Immature natural killer cell (primary cell): ENCODE results near the gene TNFAIP3. TPM values are rescaled to one million over a fixed set of nuclear protein-coding genes. Genes with fewer than 3 reads are reported as not detected.

Experiments used
- DNase-seq, 3 donors: peaks; one replicate each; pipeline ENCODE4 v3.0.0; 2022; ENCODE audit warnings: mixed read lengths in 1 of 3
- H3K27ac Mint-ChIP-seq, 6 donors: one replicate each; pipeline ENCODE4 v1.8.0; 2020; ENCODE audit warnings: mixed read lengths in 6 of 6, mild to moderate bottlenecking in 5 of 6, inconsistent platforms in 4 of 6, moderate library complexity in 3 of 6
- H3K27me3 Mint-ChIP-seq, 3 donors: one replicate each; pipeline ENCODE4 v1.8.0; 2020 to 2021; ENCODE audit warnings: low read depth in 3 of 3, mild to moderate bottlenecking in 3 of 3, mixed read lengths in 3 of 3, moderate library complexity in 3 of 3, inconsistent platforms in 1 of 3
- H3K36me3 Mint-ChIP-seq, 3 donors: one replicate each; pipeline ENCODE4 v1.8.0; 2020; ENCODE audit warnings: mixed read lengths in 3 of 3, inconsistent platforms in 2 of 3, mild to moderate bottlenecking in 2 of 3
- H3K4me1 Mint-ChIP-seq, 2 donors: one replicate each; pipeline ENCODE4 v1.8.0; 2020; ENCODE audit warnings: inconsistent platforms in 2 of 2, mild to moderate bottlenecking in 2 of 2, mixed read lengths in 2 of 2, moderate library complexity in 1 of 2
- H3K4me3 Mint-ChIP-seq, 5 donors: one replicate each; pipeline ENCODE4 v1.8.0; 2020; ENCODE audit warnings: mild to moderate bottlenecking in 5 of 5, mixed read lengths in 5 of 5, inconsistent platforms in 3 of 5, moderate library complexity in 3 of 5
- H3K9me3 Mint-ChIP-seq, 6 donors: one replicate each; pipeline ENCODE4 v1.8.0; 2020; ENCODE audit warnings: mild to moderate bottlenecking in 6 of 6, mixed read lengths in 6 of 6, inconsistent platforms in 4 of 6, moderate library complexity in 3 of 6
- polyA plus RNA-seq, 3 donors: library from polyadenylated mRNA; unstranded; fragments of 300-500 nt; fragmentation: Illumina TruSeq; gene quantifications; one replicate each; pipeline ENCODE4 v1.2.3, GENCODE V29; 2021

Gene TNFAIP3
- 100 to 1,000 TPM in 2 of 3 donors, 10 to 100 TPM in 1; 55.8 to 118 (median 117) TPM for polyA plus RNA-seq

DNA sequence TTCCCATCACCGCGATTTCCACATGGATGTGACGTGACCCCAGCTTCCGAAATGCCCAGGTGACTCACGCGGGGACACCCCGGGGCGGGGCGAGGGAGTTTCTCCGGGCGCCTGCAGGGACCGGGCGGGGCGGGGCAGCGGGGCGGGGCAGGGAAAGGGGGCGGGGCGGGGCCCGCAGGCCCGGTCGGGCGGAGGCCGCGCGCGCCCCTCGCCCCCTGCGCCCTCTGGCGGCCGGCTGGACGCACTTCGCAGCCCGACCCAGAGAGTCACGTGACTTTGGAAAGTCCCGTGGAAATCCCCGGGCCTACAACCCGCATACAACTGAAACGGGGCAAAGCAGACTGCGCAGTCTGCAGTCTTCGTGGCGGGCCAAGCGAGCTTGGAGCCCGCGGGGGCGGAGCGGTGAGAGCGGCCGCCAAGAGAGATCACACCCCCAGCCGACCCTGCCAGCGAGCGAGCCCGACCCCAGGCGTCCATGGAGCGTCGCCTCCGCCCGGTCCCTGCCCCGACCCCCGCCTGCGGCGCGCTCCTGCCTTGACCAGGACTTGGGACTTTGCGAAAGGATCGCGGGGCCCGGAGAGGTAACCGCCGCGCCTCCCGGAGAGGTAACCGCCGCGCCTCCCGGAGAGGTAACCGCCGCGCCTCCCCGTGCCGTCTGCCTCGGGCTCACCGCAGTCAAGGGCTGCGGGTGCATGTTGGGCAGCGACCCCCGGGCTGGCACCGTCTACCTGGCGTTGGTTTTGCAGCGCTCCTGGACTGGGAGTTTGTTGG, at the start of gene TNFAIP3:
TNFAIP3 (plus strand) TSS at position 346 of the 771 bp plus-strand sequence. CDS start 3,969 bp downstream, outside the sequence.
- Mint-ChIP-seq H3K27me3 (peaks cover 14 to 48% (median 45%) of the 10 kb centered on the region in 3 donors), H3K4me3 (peak within 1 kb of the TSS; percentile 88 to 97 (median 94)), H3K27ac (peak within 1 kb of the TSS; percentile 91 to 98 (median 93)), H3K4me1 (peaks cover 49 to 50% of the 10 kb centered on the region in 2 donors), H3K36me3 (peaks cover 8 to 16% (median 14%) of the 10 kb centered on the region in 3 donors), H3K9me3 (peaks cover 0 to 2% (median 0%) of the 10 kb centered on the region in 6 donors)
- DNase-seq: peak; percentile 95 to 97 (median 96)

DNA sequence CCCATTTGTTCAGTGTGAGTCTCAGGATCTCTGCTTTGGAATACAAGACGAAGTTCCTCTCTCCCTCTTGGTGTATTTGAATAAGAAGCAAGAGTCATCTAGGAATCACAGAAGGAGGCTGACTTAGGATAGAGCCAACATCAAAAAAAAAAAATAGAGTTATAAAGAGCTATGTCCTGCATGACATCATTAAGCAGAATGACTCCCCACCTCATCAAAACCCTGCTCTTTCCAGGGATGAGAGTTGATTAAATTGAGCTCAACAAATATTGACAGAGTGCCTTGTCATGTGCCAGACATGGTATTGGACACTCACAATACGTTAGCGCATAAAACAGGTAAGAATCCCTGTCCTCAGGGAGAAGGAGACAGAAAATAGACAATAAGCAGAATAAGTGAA, 48.6 kb upstream of the TNFAIP3 start:
- peak overlapping the region in 3 of 5 donors; percentile 3 to 75 (median 3) for H3K4me3 Mint-ChIP-seq
- no peaks in the 10 kb centered on the region for H3K36me3 Mint-ChIP-seq
- no peaks in the 10 kb centered on the region for H3K9me3 Mint-ChIP-seq
- peaks cover 69 to 73% of the 10 kb centered on the region in 2 donors for H3K4me1 Mint-ChIP-seq
- peak overlapping the region in 5 of 6 donors; percentile 79 to 99 (median 92) for H3K27ac Mint-ChIP-seq
- H3K27me3 Mint-ChIP-seq: peaks cover 6 to 15% (median 12%) of the 10 kb centered on the region in 3 donors
- DNase-seq: no peak

DNA sequence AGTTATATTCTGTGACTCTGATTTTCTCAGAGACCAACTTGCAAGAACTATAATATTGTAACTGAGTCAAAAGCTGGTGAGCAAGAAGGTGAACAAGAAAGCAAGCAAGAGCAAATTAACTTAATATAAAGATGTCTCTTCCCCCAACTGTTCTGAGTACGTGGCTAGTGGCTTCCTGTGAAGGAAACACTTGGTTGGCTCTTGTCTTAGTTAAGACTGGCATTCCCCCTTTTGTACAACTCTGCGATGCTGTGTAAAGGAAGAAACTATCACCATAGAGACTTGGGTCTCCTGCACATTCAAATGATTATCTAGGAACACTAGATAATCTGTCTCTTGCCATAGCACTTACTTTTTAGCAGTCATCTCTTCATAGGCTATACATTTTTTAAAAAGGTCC, 47.3 kb upstream of the TNFAIP3 start:
- peaks cover 81 to 86% of the 10 kb centered on the region in 2 donors for H3K4me1 Mint-ChIP-seq
- H3K36me3 Mint-ChIP-seq: no peaks in the 10 kb centered on the region
- no peaks in the 10 kb centered on the region for H3K9me3 Mint-ChIP-seq
- peak overlapping the region; percentile 78 to 99 (median 94) for H3K27ac Mint-ChIP-seq
- peaks cover 14 to 27% (median 19%) of the 10 kb centered on the region in 3 donors for H3K27me3 Mint-ChIP-seq
- DNase-seq: peak; percentile 75
- peak overlapping the region; percentile 44 to 76 (median 65) for H3K4me3 Mint-ChIP-seq

DNA sequence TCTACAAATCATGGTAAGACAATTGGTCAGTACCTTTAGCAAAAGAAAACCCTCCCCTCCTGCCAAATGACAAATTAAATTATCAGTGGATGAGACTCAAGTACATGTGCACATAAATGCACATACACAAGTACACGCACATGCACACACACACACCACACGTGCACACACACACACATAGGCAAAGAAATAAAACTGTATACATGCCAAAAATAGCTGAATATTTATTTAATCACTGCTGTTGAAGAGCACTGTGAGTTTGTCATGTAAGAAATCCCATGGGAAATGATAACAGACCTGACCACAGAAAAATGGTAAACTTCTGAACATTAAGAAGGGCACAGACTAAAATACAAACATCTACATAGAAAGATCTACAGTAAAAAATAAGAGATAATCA, 46.6 kb upstream of the TNFAIP3 start:
- Mint-ChIP-seq H3K9me3 (no peaks in the 10 kb centered on the region), H3K4me3 (peak overlapping the region; percentile 19 to 76 (median 62)), H3K27me3 (peaks cover 14 to 27% (median 19%) of the 10 kb centered on the region in 3 donors), H3K4me1 (peaks cover 83 to 91% of the 10 kb centered on the region in 2 donors), H3K27ac (peak overlapping the region; percentile 78 to 99 (median 94)), H3K36me3 (no peaks in the 10 kb centered on the region)
- DNase-seq: no peak

DNA sequence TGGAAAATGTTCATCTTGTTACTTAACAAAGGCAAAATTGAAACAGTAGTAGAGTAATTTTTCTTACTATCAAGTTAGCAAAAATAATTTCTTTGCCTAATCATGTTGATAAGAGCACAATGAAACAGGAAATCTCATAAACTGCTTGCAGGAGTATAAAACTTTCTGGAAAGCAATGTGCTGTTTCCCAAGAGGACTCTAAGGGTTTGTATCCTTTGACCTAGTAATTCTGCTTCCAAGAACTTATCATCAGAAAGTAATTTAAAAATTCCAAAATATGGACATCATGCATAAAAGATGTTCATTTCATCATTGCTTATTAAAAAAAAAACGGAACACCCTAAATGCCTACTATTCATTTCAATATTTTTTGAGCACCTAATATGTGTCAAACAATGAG, 46.1 kb upstream of the TNFAIP3 start:
- H3K4me3 Mint-ChIP-seq: peak overlapping the region in 3 of 5 donors; percentile 1 to 17 (median 15)
- H3K27ac Mint-ChIP-seq: peak overlapping the region; percentile 17 to 99 (median 96)
- peaks cover 14 to 24% (median 17%) of the 10 kb centered on the region in 3 donors for H3K27me3 Mint-ChIP-seq
- no peak for DNase-seq
- H3K4me1 Mint-ChIP-seq: peaks cover 79 to 87% of the 10 kb centered on the region in 2 donors
- H3K9me3 Mint-ChIP-seq: no peaks in the 10 kb centered on the region
- no peaks in the 10 kb centered on the region for H3K36me3 Mint-ChIP-seq

DNA sequence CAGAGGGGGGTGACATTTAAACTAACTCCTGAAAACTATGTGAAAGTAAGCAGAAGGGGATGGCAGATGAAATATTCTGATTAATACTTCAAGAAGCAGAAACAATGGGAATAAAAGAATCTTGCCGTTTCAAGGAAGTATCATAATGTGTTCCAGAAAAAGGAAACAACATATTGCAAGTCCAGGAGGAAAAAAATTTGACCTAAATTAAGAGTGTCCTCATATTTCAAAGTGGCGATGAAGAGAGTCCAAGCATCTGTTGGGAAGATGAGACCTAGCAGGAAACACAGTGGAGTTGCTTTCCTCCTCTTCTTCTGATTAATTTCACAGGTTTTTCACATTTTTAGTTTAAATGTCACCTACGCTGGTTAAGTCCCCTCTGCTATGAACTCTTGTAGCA, 45.6 kb upstream of the TNFAIP3 start:
- Mint-ChIP-seq H3K4me1 (peaks cover 74 to 82% of the 10 kb centered on the region in 2 donors), H3K9me3 (no peaks in the 10 kb centered on the region), H3K4me3 (peak overlapping the region in 2 of 5 donors; percentile 1 to 68), H3K27ac (peak overlapping the region; percentile 52 to 99 (median 96)), H3K36me3 (no peaks in the 10 kb centered on the region), H3K27me3 (peaks cover 14 to 22% (median 16%) of the 10 kb centered on the region in 3 donors)
- DNase-seq: no peak

DNA sequence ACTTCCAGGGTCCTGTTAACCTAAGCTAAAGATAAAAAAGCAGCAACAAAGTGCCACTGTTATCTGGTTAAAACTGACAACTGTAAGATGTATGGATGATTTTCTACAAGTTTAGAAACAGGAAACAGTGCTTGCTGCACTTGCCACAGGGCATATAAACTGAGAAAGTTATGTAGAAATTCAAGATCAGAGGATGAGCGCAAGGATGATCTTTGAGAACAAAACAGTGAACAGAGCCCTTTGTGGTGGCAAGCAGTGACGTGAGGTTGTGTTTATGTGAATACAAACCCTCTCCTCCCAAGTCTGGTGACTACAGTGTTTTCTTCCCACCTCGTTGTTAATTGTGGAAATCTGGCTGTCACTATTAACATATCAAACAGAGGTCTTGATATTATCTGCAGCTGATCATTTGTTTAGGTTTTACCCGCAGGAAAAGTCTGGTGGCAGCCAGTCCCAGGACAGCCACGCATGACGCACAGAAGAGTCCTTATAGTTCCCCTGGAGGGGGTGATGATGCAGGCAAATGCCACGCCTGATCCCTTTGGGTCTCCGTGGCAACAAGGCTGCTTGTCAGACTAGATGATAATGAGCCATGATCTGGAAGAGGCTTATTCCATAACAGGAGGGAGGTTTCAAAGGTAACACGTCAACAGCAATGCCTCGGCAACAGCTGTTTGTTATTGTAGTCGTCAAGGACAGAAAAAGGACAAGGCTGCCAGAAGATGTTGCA, 43.1 kb upstream of the TNFAIP3 start:
- Mint-ChIP-seq H3K9me3 (no peaks in the 10 kb centered on the region), H3K27me3 (peaks cover 14 to 22% (median 14%) of the 10 kb centered on the region in 3 donors), H3K27ac (peak overlapping the region; percentile 91 to 99 (median 96)), H3K36me3 (no peaks in the 10 kb centered on the region), H3K4me1 (peaks cover 73 to 81% of the 10 kb centered on the region in 2 donors), H3K4me3 (peak overlapping the region; percentile 15 to 73 (median 48))
- DNase-seq: peak; percentile 88 to 92 (median 91)

DNA sequence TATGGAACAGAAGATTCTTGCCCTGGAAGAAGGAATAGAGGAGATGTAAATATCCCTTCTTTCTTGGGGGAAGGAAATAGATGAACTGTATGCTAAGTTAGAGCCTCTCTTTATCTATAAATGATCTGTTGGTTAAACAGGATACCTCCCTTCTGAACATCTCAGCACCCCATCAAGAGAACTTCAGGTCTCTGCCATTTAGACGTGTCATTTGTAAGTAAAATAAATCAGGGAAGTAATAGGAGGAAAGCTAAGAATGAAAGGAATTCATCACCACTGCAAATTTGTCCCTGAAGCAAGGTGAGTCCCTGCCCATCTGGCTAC, 42.5 kb upstream of the TNFAIP3 start:
- Mint-ChIP-seq H3K9me3 (no peaks in the 10 kb centered on the region), H3K36me3 (no peaks in the 10 kb centered on the region), H3K27ac (peak overlapping the region; percentile 91 to 99 (median 96)), H3K4me1 (peaks cover 73 to 81% of the 10 kb centered on the region in 2 donors), H3K27me3 (peaks cover 14 to 22% (median 16%) of the 10 kb centered on the region in 3 donors), H3K4me3 (peak overlapping the region; percentile 15 to 73 (median 48))
- no peak for DNase-seq

DNA sequence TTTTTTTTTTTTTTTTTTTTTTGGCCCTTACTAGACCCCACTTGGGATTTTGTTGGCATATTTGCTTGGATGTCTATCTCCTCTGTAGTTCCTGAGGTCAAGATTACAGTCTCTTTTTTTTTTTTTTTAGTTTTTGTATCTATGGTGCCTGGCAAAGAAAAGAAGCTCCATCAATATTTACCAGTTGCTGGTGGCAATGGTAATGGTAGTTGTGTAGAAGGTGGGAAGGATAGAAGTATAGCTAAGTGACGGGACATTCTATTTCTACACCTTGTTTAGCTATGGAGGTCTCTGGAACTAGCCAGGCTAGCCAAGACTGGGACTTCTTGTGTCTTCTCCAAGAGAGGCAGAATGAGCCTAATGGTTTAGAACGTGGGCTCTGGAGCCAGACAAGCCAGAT, 42.2 kb upstream of the TNFAIP3 start:
- no peak for DNase-seq
- peaks cover 14 to 20% (median 16%) of the 10 kb centered on the region in 3 donors for H3K27me3 Mint-ChIP-seq
- peak overlapping the region; percentile 91 to 99 (median 96) for H3K27ac Mint-ChIP-seq
- no peaks in the 10 kb centered on the region for H3K36me3 Mint-ChIP-seq
- no peaks in the 10 kb centered on the region for H3K9me3 Mint-ChIP-seq
- peaks cover 72 to 81% of the 10 kb centered on the region in 2 donors for H3K4me1 Mint-ChIP-seq
- peak overlapping the region in 1 of 5 donors; percentile 73 for H3K4me3 Mint-ChIP-seq

DNA sequence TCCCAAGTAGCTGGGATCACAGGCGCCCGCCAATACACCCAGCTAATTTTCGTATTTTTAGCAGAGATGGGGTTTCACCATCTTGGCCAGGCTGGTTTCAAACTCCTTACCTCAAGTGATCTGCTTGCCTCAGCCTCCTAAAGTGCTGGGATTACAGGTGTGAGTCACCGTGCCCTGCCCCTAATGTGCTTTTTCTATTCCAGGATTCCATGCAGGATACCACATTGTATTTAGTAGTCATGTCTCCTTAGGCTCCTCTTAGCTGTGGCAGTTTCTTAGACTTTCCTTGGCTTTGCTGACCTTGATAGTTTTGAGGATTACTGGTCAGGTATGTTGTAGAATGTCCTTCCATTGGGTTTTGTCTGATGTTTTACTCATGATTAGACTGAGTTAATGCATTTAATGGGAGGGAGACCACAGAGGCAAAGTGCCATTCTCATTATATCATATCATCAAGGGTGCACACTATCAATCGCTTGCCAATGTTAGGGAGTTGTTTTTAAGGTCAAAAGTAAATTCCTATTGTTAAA, 39.6 kb upstream of the TNFAIP3 start:
- no peaks in the 10 kb centered on the region for H3K36me3 Mint-ChIP-seq
- peaks cover 53 to 64% of the 10 kb centered on the region in 2 donors for H3K4me1 Mint-ChIP-seq
- H3K9me3 Mint-ChIP-seq: no peaks in the 10 kb centered on the region
- H3K4me3 Mint-ChIP-seq: no peak overlapping the region
- peaks cover 10 to 16% (median 13%) of the 10 kb centered on the region in 3 donors for H3K27me3 Mint-ChIP-seq
- H3K27ac Mint-ChIP-seq: peak overlapping the region in 5 of 6 donors; percentile 88 to 99 (median 91)
- DNase-seq: no peak

DNA sequence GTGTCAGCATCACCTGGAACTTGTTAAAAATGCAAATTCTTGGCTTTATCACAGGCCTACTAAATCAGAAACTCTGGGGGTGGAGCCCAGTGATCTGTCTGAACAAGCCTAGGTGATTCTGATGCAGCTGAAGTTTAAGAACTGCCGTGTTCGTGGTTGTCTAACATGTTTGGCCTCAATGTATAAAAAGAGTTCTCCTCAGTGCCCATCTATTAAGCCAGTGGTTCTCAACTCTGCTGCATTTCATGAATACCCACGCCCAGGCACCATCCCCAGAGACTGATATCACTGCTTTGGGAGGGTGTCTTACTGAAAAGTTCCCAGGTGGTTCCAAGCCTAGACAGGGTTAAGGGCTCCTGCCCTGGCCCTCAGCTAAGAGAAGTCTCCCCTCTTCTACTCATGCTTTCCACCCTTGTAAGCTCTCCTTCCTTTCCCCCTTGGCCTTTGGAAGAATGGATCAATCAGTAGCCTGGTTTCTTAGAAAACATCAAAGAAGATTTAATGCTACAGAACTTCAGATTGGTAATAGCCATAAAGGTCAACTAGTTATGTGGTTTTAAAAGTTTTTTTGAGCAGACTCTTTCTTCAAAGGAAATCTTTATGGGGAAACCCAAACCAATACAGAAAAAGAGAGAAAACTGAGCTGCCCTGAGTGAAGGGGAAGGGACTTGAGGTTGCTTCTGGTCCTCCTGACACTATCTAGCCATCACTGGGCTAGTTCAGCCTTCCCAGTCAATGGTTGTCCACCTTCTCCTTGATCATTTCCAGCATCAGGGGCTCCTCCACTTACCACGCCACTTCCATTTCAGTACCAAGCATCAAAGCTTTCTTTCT, 38.9 kb upstream of the TNFAIP3 start:
- H3K9me3 Mint-ChIP-seq: no peaks in the 10 kb centered on the region
- DNase-seq: peak; percentile 32 to 47 (median 43)
- H3K27me3 Mint-ChIP-seq: peaks cover 7 to 12% (median 10%) of the 10 kb centered on the region in 3 donors
- H3K4me3 Mint-ChIP-seq: peak overlapping the region in 3 of 5 donors; percentile 19 to 33 (median 31)
- peak overlapping the region; percentile 76 to 99 (median 90) for H3K27ac Mint-ChIP-seq
- H3K36me3 Mint-ChIP-seq: no peaks in the 10 kb centered on the region
- peaks cover 49 to 57% of the 10 kb centered on the region in 2 donors for H3K4me1 Mint-ChIP-seq

DNA sequence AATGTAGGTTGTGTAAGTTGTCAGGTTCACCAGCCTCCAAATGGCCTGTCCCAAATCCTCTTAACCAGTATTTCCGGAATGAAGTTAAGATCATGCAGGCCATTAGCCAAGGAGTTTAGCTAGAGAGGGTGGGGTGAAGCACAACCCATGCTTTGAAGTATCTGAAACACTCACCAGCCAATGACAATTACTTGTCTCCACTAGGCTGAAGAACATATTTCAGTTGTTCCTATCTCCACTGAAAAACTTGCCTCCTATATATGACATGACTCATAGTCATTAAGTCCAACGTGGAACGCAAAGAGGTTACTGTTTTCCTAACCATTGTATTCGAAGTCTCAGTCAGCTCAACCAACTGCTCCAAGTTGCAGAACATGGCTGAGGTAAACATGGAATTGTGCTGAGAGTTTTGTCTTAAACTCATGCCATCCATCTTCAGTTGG, 37.4 kb upstream of the TNFAIP3 start:
- H3K27ac Mint-ChIP-seq: peak overlapping the region in 4 of 6 donors; percentile 6 to 99 (median 88)
- DNase-seq: no peak
- no peaks in the 10 kb centered on the region for H3K36me3 Mint-ChIP-seq
- no peak overlapping the region for H3K4me3 Mint-ChIP-seq
- peaks cover 34 to 42% of the 10 kb centered on the region in 2 donors for H3K4me1 Mint-ChIP-seq
- peaks cover 0 to 2% (median 1%) of the 10 kb centered on the region in 3 donors for H3K27me3 Mint-ChIP-seq
- H3K9me3 Mint-ChIP-seq: no peaks in the 10 kb centered on the region

DNA sequence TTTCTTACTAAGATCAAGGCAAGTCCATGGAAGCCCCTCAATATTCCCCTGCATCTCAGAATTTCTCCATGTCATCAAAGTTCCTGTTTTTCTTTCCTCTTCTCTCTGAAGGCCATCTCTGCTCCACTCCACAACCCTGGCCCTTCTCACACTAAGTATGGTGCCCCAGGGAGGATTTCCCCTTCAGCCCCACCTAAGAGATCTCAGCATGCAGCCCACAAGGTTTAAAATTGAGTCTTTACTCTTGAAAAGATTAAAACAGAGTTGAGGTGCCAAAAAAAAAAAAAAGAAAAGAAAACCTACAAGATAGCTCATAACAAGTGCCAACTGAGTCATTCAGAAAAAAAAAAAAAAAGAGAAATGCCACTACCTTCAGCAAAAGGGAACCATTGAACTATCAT, 36.5 kb upstream of the TNFAIP3 start:
- H3K27ac Mint-ChIP-seq: peak overlapping the region in 5 of 6 donors; percentile 71 to 99 (median 83)
- DNase-seq: no peak
- peaks cover 0 to 2% (median 1%) of the 10 kb centered on the region in 3 donors for H3K27me3 Mint-ChIP-seq
- no peaks in the 10 kb centered on the region for H3K36me3 Mint-ChIP-seq
- no peak overlapping the region for H3K4me3 Mint-ChIP-seq
- peaks cover 29 to 36% of the 10 kb centered on the region in 2 donors for H3K4me1 Mint-ChIP-seq
- no peaks in the 10 kb centered on the region for H3K9me3 Mint-ChIP-seq
